ENCODE results near the gene P2RY6.
A peak's percentile ranks its signal among the peaks of the same experiment; 100 is the strongest.

The P2RY6 gene

DNA sequence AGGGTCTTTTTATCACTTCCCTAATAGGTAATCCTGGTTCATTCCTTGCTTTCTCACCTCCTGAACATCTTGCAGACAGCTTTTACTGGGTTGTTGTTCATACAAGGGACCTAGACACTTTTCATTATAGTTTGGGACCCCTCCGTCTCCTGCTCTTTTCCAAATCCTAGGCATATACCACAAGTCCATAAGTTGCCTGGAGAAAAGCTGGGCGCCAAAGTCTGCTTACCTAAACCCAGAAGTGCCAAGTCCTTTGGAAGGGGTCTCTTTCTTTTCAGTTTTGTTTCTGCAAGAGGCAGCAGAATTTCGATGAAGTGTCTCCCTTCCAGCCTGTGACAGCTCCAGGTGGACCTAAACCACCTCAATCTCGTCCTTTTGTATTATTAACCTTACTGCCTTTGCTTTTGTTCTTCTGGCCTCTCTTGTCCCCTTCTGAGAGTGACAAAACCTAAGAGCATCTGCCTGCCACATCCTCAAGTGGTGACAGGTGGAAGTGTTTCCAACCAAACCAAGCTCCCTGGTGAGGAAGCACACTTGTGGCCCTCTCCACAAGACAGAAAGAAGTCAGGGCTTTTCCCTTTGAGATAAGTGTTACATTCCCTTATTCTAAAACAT, 19.5 kb upstream of the P2RY6 start:
- TF ChIP-seq, protein P1, sequence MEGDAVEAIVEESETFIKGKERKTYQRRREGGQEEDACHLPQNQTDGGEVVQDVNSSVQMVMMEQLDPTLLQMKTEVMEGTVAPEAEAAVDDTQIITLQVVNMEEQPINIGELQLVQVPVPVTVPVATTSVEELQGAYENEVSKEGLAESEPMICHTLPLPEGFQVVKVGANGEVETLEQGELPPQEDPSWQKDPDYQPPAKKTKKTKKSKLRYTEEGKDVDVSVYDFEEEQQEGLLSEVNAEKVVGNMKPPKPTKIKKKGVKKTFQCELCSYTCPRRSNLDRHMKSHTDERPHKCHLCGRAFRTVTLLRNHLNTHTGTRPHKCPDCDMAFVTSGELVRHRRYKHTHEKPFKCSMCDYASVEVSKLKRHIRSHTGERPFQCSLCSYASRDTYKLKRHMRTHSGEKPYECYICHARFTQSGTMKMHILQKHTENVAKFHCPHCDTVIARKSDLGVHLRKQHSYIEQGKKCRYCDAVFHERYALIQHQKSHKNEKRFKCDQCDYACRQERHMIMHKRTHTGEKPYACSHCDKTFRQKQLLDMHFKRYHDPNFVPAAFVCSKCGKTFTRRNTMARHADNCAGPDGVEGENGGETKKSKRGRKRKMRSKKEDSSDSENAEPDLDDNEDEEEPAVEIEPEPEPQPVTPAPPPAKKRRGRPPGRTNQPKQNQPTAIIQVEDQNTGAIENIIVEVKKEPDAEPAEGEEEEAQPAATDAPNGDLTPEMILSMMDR (conservative IDR thresholded peaks at IDR 0.05; ENCODE audit: low read length) = no peak
- DNase-seq (ENCODE audit: low read depth) = no peak
- H3K4me3 ChIP-seq (ENCODE audit: low read length) = no peak overlapping the region

DNA sequence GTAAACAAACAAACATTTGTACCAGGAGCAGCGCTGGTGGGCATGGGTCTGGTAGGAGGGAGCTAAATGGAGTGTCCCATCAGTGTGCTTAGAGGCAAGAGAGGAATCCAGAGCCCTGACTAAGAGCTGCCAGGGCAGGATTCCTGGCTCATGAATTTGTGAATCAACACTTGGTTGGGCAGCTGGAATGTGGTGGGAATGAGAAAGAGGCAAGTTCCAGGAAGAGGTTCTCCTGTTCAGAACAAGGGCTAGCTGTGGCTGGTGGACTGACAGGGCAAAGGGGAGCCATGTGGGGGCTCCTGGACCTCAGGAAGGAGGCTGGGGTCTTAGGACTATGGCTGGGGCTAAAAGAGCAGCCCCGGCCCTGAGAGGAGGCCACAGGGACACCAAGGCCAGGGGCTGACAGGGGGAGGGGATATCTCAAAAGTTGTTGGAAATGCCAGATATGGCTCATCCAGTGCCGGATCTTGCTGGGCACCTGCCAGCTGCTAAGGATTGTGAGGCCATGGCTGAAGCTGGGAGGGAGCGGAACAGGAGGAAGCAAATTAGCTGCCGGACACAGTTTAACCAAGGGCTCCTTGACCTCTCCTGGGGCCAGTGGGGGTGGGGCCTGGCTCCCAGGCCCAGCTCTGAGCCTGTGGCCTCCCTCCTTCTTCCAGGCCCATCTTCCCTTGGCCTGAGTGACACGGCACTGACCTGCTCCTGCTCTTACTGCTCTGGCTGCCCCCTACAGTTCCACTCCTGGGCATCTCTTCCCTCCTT, 14.6 kb upstream of the P2RY6 start:
- no peak overlapping the region for H3K4me3 ChIP-seq (ENCODE audit: low read length)
- TF ChIP-seq, protein P1 (conservative IDR thresholded peaks at IDR 0.05; ENCODE audit: low read length) = 0 out of 2 replicates have a peak, but pooled peaks have one; percentile 14
- DNase-seq (ENCODE audit: low read depth) = peak; percentile 97

DNA sequence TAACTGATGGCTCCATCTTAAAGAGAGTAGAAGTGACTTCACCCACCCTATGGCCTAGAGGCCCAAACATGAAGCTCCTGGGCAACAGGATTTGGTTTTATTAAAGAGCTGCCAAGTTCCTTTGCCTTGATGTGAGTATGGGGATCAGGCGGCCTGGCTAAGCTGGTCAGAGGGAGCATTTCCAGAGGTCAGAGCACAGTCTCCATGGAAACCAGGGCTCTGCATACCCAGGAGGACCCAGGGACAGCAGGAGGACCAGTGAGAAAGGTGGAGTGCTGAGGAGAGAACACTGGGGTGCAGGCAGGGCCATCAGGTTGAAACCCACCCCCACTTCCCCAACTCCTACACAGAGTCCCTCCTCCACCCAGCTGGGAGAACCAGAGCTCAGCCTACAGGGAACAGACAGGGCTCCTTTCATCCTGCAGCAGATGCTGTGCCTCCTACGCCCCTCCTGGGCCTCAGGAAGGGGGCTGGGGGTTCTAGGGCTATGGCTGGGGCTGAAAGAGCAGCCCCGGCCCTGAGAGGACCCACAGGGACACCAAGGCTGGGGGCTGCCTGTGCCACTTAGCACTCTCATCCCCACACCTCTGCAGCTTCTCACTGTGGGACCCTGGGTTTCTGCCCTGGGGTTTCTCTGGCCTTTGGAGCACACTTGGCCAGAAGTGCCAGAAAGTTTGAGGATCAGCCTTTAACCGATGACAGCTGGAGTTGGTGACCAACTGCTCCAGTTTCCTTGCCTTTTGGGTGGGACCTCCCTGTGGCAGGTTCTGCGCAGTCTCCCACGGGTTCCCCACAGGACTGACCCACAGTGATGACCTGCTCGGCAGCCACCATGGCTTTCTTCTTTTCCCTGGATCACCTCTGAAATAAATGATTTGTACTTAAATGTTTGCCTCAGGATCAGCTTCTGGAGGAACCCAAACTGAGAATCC, 13.8 kb upstream of the P2RY6 start:
- TF ChIP-seq, protein P1 (conservative IDR thresholded peaks at IDR 0.05; ENCODE audit: low read length) = no peak
- DNase-seq (ENCODE audit: low read depth) = no peak
- H3K4me3 ChIP-seq (ENCODE audit: low read length) = no peak overlapping the region

DNA sequence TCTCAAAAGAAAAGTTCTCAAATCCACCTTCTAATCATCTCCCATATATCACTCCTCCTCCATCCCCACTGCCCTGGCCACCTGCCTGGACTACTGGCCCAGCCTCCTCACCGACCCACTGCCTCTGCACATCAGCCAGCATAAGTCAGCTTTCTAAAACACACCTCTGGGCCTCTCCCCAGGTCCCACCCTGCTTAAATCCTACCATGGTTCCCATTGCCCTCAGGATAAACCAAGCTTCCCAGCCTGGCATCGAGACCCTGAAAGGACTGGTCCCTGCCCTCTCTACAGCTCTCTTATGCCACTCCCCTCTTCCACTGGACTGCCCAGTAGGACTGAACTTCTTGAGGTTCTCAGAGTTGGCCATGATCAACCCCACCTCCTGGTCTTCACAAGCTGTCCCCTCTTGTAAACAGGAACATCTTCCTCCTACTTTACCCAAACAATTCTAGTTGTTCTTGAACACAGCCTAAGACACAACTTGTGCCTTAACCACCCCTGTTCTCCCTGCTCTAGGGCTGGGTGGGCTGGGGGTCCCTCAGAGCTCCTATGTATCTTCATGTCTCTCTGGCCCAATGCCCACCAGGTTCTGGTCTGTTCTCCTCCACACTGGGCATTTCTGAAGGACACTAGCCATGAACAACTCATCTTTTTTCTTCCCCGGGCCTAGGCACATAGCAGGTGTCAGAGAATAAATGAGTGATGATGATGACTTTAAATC, 12.6 kb upstream of the P2RY6 start:
- TF ChIP-seq, protein P1 (conservative IDR thresholded peaks at IDR 0.05; ENCODE audit: low read length) = no peak

DNA sequence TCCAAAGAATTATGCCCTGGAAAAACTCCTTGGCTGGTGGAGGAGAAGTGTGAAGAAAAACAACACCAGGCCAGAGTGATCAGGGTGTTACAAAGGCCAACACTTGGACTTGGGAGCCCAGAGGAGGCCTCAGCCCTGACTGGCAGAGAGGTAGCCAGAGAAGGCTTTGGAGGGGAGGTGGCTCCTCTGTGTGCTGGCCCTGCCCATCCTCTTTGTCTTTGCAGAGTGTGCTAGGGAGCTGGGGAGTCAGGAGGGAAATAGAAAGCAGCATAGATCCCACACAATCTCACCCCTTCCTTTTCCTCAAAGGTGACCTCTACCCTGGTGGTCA, 12.0 kb upstream of the P2RY6 start:
- no peak for DNase-seq (ENCODE audit: low read depth)
- H3K4me3 ChIP-seq (ENCODE audit: low read length) = no peak overlapping the region
- TF ChIP-seq, protein P1 (conservative IDR thresholded peaks at IDR 0.05; ENCODE audit: low read length) = no peak

More for the DNA sequence above, 12.6 kb upstream of the P2RY6 start:
- H3K4me3 ChIP-seq (ENCODE audit: low read length) = no peak overlapping the region
- DNase-seq (ENCODE audit: low read depth) = no peak

DNA sequence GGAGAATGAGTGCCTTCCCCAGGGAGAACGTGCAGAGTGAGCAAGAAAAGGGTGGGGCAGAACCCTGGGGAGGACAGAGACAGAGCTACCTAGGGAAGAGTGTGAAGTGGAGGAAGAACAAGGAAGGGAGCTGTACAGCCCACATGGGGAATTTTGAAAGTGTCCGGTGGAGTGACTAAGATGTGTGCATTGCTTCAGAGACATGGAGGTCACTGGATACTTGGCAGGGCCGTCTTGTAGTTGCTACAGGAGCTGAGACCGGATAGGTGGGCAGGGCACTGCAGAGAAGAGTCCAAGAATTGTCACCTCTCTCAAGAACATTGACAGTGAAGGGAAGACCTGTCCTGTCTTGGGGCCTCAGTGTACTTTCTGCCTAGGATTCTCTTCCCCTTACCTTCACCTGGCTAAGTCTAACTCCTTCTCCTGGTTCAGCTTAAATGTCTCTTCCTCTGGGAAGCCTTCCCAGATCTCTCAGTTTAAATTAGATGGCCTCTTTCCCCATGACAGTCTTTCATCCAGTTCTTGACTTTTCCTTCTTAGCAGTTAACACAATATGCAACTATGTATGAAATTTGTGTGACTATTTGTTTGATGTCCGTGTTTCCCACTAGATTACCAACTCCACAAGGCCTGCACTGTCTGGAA, 9.2 kb upstream of the P2RY6 start:
- TF ChIP-seq, protein P1 (conservative IDR thresholded peaks at IDR 0.05; ENCODE audit: low read length) = no peak
- peak; percentile 51 for DNase-seq (ENCODE audit: low read depth)
- H3K4me3 ChIP-seq (ENCODE audit: low read length) = no peak overlapping the region
